Testis (tissue), 3 donors: ENCODE results near the gene CNR2. TPM values are rescaled to one million over a fixed set of nuclear protein-coding genes. Genes with fewer than 3 reads are reported as not detected.

Experiments used
- DNase-seq: peaks from one replicate; pipeline ENCODE4 v3.0.0-alpha.2; 2019
- H3K27ac ChIP-seq, 2 donors: fragments of 200-600 bp; sonication (generic); one replicate each; pipeline ENCODE4 v1.5.1; 2019
- H3K27me3 ChIP-seq: fragments of 200-600 bp; sonication (generic); one replicate; pipeline ENCODE4 v1.5.1; 2019
- H3K36me3 ChIP-seq: fragments of 200-600 bp; sonication (generic); one replicate; pipeline ENCODE4 v1.5.1; 2017; ENCODE audit warnings: low read depth; ENCODE audit errors: missing control alignments
- H3K4me1 ChIP-seq: fragments of 200-600 bp; sonication (generic); one replicate; pipeline ENCODE4 v1.5.1; 2019
- H3K4me3 ChIP-seq, 2 donors: fragments of 200-600 bp; sonication (generic); one replicate each; pipeline ENCODE4 v1.5.1; 2017 to 2019
- H3K9me3 ChIP-seq: fragments of 200-600 bp; sonication (generic); one replicate; pipeline ENCODE4 v1.5.1; 2017
- POLR2A ChIP-seq: fragments of 450-650 bp; IDR thresholded peaks from one replicate; pipeline ENCODE4 v1.6.1; 2017; ENCODE audit warnings: antibody characterized with exemption, mild to moderate bottlenecking, moderate library complexity
- WGBS, 2 donors: methylation state at CpG; one replicate each; pipeline ENCODE4 v1.1.5; 2018; 5-methylcytosine and 5-hydroxymethylcytosine counted together
- intact Hi-C: fragments of 100-400 bp; cut with DNase I; formaldehyde crosslinking; loops from one replicate; pipeline ENCODE4 v1.15.1; 2023; ENCODE audit warnings: low total_unique reads
- polyA plus RNA-seq: library from polyadenylated mRNA; stranded (reverse); fragments of 350-450 nt; fragmentation: Illumina TruSeq; extraction: RNeasy Lipid Tissue Mini Kit (QIAGEN cat#74804); gene quantifications from one replicate; pipeline ENCODE4 v1.2.3, GENCODE V29; 2014; ENCODE audit warnings: low read depth, low replicate concordance; ENCODE audit not compliant: insufficient read depth
- total RNA-seq, 2 donors: library from RNA; depleted of rRNA; stranded (reverse); fragments of >200 nt; gene quantifications; one replicate each; pipeline ENCODE4 v1.2.3, GENCODE V29; 2016
- TF ChIP-seq, protein P1 (sequence below), 3 experiments: fragments of 450-650 bp in 2 of 3; fragments of 200-600 bp in 1 of 3; sonication (generic) in 1 of 3; IDR thresholded peaks; one replicate each; pipeline ENCODE4 v1.5.1; 2016 to 2019; ENCODE audit warnings: antibody characterized with exemption in 3 of 3, mild to moderate bottlenecking in 2 of 3, moderate library complexity in 1 of 3

Gene CNR2
- total and polyA plus RNA-seq, 3 donors from 2014 or later: 0.06 to 0.20 (median 0.08) TPM

DNA sequence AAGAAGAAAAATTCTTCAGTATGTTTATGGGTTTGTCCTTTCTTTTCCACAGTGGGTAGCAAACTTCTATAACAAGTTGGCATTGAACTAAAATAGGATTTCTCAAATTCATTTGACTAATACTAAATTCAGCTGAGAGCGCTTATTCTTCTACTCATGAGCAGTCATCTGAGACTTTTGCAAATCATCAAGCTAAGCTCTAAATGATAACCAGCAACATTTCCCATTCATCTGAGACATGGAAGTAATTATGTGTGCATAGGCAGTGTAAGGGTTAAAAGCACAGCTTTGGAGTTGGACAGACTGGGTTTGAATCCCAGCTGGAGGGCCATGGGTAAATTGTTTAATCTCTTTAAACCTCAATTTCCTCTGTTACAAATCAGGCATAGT, 18.3 kb upstream of the CNR2 start:
- H3K4me1 ChIP-seq: no peaks in the 10 kb centered on the region
- H3K4me3 ChIP-seq: no peak overlapping the region
- intact Hi-C loops: no loop called here
- H3K27ac ChIP-seq: no peak overlapping the region
- WGBS, 2 donors: 88 to 91% methylated on average over 1 of the region's 1 CpG
- H3K9me3 ChIP-seq: no peaks in the 10 kb centered on the region
- no peaks in the 10 kb centered on the region for H3K27me3 ChIP-seq
- TF ChIP-seq POLR2A: no peak
- TF ChIP-seq, protein P1, sequence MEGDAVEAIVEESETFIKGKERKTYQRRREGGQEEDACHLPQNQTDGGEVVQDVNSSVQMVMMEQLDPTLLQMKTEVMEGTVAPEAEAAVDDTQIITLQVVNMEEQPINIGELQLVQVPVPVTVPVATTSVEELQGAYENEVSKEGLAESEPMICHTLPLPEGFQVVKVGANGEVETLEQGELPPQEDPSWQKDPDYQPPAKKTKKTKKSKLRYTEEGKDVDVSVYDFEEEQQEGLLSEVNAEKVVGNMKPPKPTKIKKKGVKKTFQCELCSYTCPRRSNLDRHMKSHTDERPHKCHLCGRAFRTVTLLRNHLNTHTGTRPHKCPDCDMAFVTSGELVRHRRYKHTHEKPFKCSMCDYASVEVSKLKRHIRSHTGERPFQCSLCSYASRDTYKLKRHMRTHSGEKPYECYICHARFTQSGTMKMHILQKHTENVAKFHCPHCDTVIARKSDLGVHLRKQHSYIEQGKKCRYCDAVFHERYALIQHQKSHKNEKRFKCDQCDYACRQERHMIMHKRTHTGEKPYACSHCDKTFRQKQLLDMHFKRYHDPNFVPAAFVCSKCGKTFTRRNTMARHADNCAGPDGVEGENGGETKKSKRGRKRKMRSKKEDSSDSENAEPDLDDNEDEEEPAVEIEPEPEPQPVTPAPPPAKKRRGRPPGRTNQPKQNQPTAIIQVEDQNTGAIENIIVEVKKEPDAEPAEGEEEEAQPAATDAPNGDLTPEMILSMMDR (IDR thresholded peaks at IDR 0.05): no peak
- no peak for DNase-seq
- no peaks in the 10 kb centered on the region for H3K36me3 ChIP-seq

- Histone ChIP-seq H3K36me3 (no peaks in the 10 kb centered on the region), H3K27ac (no peak overlapping the region), H3K4me3 (no peak overlapping the region), H3K27me3 (no peaks in the 10 kb centered on the region), H3K4me1 (no peaks in the 10 kb centered on the region), H3K9me3 (no peaks in the 10 kb centered on the region)
- no peak for DNase-seq
- 52 to 54% methylated on average over 11 of the region's 11 CpGs for WGBS, 2 donors
- TF ChIP-seq POLR2A: no peak
- TF ChIP-seq, protein P1 (IDR thresholded peaks at IDR 0.05): no peak
- intact Hi-C loops: no loop called here
Observed at GRCh38 chr1:23930861-23931490, 17.8 kb upstream of the CNR2 start.

DNA sequence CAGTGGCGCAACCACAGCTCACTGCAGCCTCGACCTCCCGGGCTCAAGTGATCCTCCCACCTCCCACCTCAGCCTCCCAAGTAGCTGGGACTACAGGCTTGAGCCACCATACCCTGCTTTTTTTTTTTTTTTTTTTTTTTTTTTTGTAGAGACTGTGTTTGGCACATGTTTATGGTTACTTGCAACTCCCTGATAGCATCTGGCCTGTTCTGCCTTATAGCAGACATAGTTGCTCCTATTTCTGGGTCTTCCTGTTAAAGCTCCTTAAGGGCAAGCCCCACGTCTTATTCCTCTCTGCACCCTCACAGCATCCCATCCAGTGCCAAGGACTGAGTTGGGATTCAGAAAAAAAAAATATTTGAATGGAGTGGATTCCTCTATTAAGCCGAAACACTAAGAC, 17.1 kb upstream of the CNR2 start:
- no peak overlapping the region for H3K27ac ChIP-seq
- no peaks in the 10 kb centered on the region for H3K36me3 ChIP-seq
- intact Hi-C loops: no loop called here
- no peaks in the 10 kb centered on the region for H3K4me1 ChIP-seq
- H3K27me3 ChIP-seq: no peaks in the 10 kb centered on the region
- DNase-seq: no peak
- H3K9me3 ChIP-seq: no peaks in the 10 kb centered on the region
- H3K4me3 ChIP-seq: no peak overlapping the region
- WGBS, 2 donors: 86 to 88% methylated on average over 5 of the region's 5 CpGs
- no peak for TF ChIP-seq POLR2A
- TF ChIP-seq, protein P1 (IDR thresholded peaks at IDR 0.05): no peak

- Histone ChIP-seq H3K9me3 (no peaks in the 10 kb centered on the region), H3K4me3 (no peak overlapping the region), H3K27me3 (no peaks in the 10 kb centered on the region), H3K4me1 (no peaks in the 10 kb centered on the region), H3K27ac (no peak overlapping the region), H3K36me3 (no peaks in the 10 kb centered on the region)
- WGBS, 2 donors: 81 to 91% methylated on average over 4 of the region's 4 CpGs
- intact Hi-C loops: no loop called here
- TF ChIP-seq POLR2A: no peak
- TF ChIP-seq, protein P1 (IDR thresholded peaks at IDR 0.05): no peak
- DNase-seq: no peak
Observed at GRCh38 chr1:23928789-23929188, 15.6 kb upstream of the CNR2 start.

- 86% methylated on average over 1 of the region's 1 CpG; no CpG with 5 or more reads in 1 of the 2 donors for WGBS, 2 donors
- intact Hi-C loops: no loop called here
- H3K36me3 ChIP-seq: no peaks in the 10 kb centered on the region
- no peak for TF ChIP-seq POLR2A
- TF ChIP-seq, protein P1 (IDR thresholded peaks at IDR 0.05): no peak
- H3K27ac ChIP-seq: no peak overlapping the region
- H3K4me3 ChIP-seq: no peak overlapping the region
- no peaks in the 10 kb centered on the region for H3K9me3 ChIP-seq
- DNase-seq: no peak
- H3K27me3 ChIP-seq: no peaks in the 10 kb centered on the region
- no peaks in the 10 kb centered on the region for H3K4me1 ChIP-seq
Observed at GRCh38 chr1:23927097-23927496, 13.9 kb upstream of the CNR2 start.
